Measurements from ENCODE around the gene MYO7B. TPM values are rescaled to one million over a fixed set of nuclear protein-coding genes. Genes with fewer than 3 reads are reported as not detected.

The MYO7B gene
- total RNA-seq, 4 donors from 2014 or later, result 0.56 TPM; not detected in 3

GRCh38 chr2:127532296-127532695 is 3.2 kb upstream of the MYO7B start:
- WGBS, 2 donors, result 94% methylated on average over 8 of the region's 8 CpGs
- peaks cover 0 to 2% of the 10 kb centered on the region in 2 donors for H3K4me1 ChIP-seq
- no peak overlapping the region for H3K4me3 ChIP-seq (replicated peaks in 1 of 3)
- intact Hi-C loops (cut with DNase I), result no loop called here
- no peaks in the 10 kb centered on the region for H3K9me3 ChIP-seq
- no peak for DNase-seq
- no peaks in the 10 kb centered on the region for H3K27me3 ChIP-seq
- no peak for TF ChIP-seq POLR2A (IDR thresholded peaks at IDR 0.05)
- no peak for TF ChIP-seq CTCF (IDR thresholded peaks at IDR 0.05)
- no peak overlapping the region for H3K27ac ChIP-seq
- H3K36me3 ChIP-seq, result no peaks in the 10 kb centered on the region

- 77 to 81% methylated on average over 3 to 6 of the region's 6 CpGs for WGBS, 2 donors
- no peak overlapping the region for H3K27ac ChIP-seq
- intact Hi-C loops (cut with DNase I), result no loop called here
- no peaks in the 10 kb centered on the region for H3K27me3 ChIP-seq
- no peaks in the 10 kb centered on the region for H3K9me3 ChIP-seq
- no peaks in the 10 kb centered on the region for H3K4me1 ChIP-seq
- TF ChIP-seq POLR2A (IDR thresholded peaks at IDR 0.05), result no peak
- no peak for TF ChIP-seq CTCF (IDR thresholded peaks at IDR 0.05)
- H3K36me3 ChIP-seq, result no peaks in the 10 kb centered on the region
- no peak for DNase-seq
- no peak overlapping the region for H3K4me3 ChIP-seq (replicated peaks in 1 of 3)
Measured at GRCh38 chr2:127535918-127536317, 435 bp downstream of the MYO7B start.

GRCh38 chr2:127536707-127537541 is 1.4 kb downstream of the MYO7B start:
- no peaks in the 10 kb centered on the region for H3K9me3 ChIP-seq
- H3K27me3 ChIP-seq, result no peaks in the 10 kb centered on the region
- TF ChIP-seq CTCF (IDR thresholded peaks at IDR 0.05) (no peak), POLR2A (IDR thresholded peaks at IDR 0.05) (no peak)
- 82 to 84% methylated on average over 7 of the region's 7 CpGs for WGBS, 2 donors
- H3K27ac ChIP-seq, result no peak overlapping the region
- no peak overlapping the region for H3K4me3 ChIP-seq (replicated peaks in 1 of 3)
- H3K4me1 ChIP-seq, result no peaks in the 10 kb centered on the region
- H3K36me3 ChIP-seq, result no peaks in the 10 kb centered on the region
- no peak for DNase-seq
- intact Hi-C loops (cut with DNase I), result no loop called here

GRCh38 chr2:127537644-127538043 is 2.2 kb downstream of the MYO7B start:
- no peaks in the 10 kb centered on the region for H3K36me3 ChIP-seq
- TF ChIP-seq POLR2A (IDR thresholded peaks at IDR 0.05), result no peak
- no peak overlapping the region for H3K4me3 ChIP-seq (replicated peaks in 1 of 3)
- intact Hi-C loops (cut with DNase I), result no loop called here
- H3K27me3 ChIP-seq, result no peaks in the 10 kb centered on the region
- no peak overlapping the region for H3K27ac ChIP-seq
- DNase-seq, result no peak
- WGBS, 2 donors, result 88 to 92% methylated on average over 5 of the region's 5 CpGs
- H3K4me1 ChIP-seq, result no peaks in the 10 kb centered on the region
- no peaks in the 10 kb centered on the region for H3K9me3 ChIP-seq

- DNase-seq, result no peak
- H3K27ac ChIP-seq, result no peak overlapping the region
- 61 to 76% methylated on average over 6 to 7 of the region's 7 CpGs for WGBS, 2 donors
- no peak overlapping the region for H3K4me3 ChIP-seq (replicated peaks in 1 of 3)
- H3K4me1 ChIP-seq, result no peaks in the 10 kb centered on the region
- no peaks in the 10 kb centered on the region for H3K27me3 ChIP-seq
- no peaks in the 10 kb centered on the region for H3K36me3 ChIP-seq
- TF ChIP-seq POLR2A (IDR thresholded peaks at IDR 0.05) (no peak), CTCF (IDR thresholded peaks at IDR 0.05) (no peak)
- H3K9me3 ChIP-seq, result no peaks in the 10 kb centered on the region
- intact Hi-C loops (cut with DNase I), result no loop called here
Measured at GRCh38 chr2:127541809-127542208, 6.3 kb downstream of the MYO7B start.

Measured in thyroid gland (tissue), 4 donors.